DOHH2 (cell line): ENCODE data around the gene OR2G3.

Experiments used
- CTCF ChIP-seq: fragments of 200-600 bp; sonication (generic); IDR thresholded peaks from one replicate; pipeline ENCODE4 v1.5.1; 2014; ENCODE audit warnings: antibody characterized with exemption, mild to moderate bottlenecking, low read depth, low read length; ENCODE audit not compliant: poor library complexity, severe bottlenecking
- EZH2phosphoT487 ChIP-seq: fragments of 200-600 bp; sonication (generic); IDR thresholded peaks from 2 replicates; pipeline ENCODE4 v1.6.1; 2017; ENCODE audit warnings: borderline replicate concordance, mild to moderate bottlenecking, antibody characterized with exemption, low read length, moderate library complexity, mixed read lengths

DNA sequence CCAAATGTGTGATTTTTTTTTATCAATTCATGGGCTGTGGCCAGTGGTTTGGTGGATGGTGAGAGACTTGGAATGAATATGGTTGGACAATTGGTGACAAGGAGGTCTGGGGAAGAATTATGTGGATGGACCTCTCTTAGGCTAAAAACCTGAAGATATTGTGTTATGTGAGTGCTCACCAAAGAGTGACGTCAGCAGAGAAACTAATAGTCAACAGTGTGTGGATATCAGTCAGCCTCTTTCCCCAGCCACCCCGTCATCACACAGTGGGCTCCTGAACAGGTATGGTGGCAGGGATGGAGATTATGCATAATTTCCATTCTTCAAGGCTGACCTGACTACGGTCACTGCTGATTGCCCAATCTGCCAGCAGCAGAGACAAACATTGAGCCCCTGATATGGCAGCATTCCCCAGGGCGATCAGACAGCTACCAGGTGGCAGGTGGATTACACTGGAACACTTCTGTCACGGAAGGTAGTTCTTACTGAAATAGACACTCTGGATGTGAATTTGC lies 26.4 kb upstream of the OR2G3 start:
- TF ChIP-seq CTCF (no peak), EZH2phosphoT487 (no peak)
